HepG2 (cell line): ENCODE measurements around the gene SRSF8. TPM values are rescaled to one million over a fixed set of nuclear protein-coding genes. Genes with fewer than 3 reads are reported as not detected.

Experiments
- ATAC-seq: fragments of 200-7000 bp; cut with Tn5 transposase; 3 replicates; pipeline ENCODE4 v1.9.1; 2020; ENCODE audit warnings: mild to moderate bottlenecking, moderate library complexity
- BruUV-seq: library from RNA; stranded (reverse); fragments of 400-500 nt; replicated peaks from 2 replicates; lab custom pipeline; 2021; lab: Mats Ljungman, UMichigan
- CTCF ChIA-PET: fragments of 300-600 bp; formaldehyde crosslinking; extraction: SDS; loops from one replicate; lab custom pipeline; 2021; ENCODE audit warnings: low total read pairs, inconsistent platforms, low intra/inter-chr PET ratio; lab: Yijun Ruan, JAX
- POLR2A ChIA-PET: fragments of 350-600 bp; sonication (Branson Sonifier 250); formaldehyde crosslinking; loops from one replicate; lab custom pipeline; 2020; ENCODE audit warnings: antibody characterized with exemption, inconsistent platforms; lab: Yijun Ruan, JAX
- DNase-seq: peaks from one replicate; pipeline ENCODE4 v3.0.0-alpha.2; 2015; ENCODE audit warnings: low spot score
- FAIRE-seq: peaks from 3 replicates; lab custom pipeline; 2011; peaks lifted over from hg19 to GRCh38; lab: Jason Lieb, UNC
- H2AFZ ChIP-seq: one replicate; pipeline ENCODE4 v1.6.1; 2011; ENCODE audit warnings: low read length, inconsistent platforms
- H3K27ac ChIP-seq: fragments of 300-600 bp; 3 replicates; pipeline ENCODE4 v1.8.0; 2011; ENCODE audit warnings: mixed run types, mild to moderate bottlenecking, mixed read lengths, low read length, inconsistent platforms; ENCODE audit not compliant: insufficient read depth; ENCODE audit errors: extremely low read length
- H3K27me3 ChIP-seq, 2 experiments: fragments of 200-600 bp in 1 of 2; 2 replicates in 1 of 2; 3 replicates in 1 of 2; pipeline versions ENCODE4 v1.6.0 to v1.8.0; 2011; ENCODE audit warnings: low read length in 2 of 2, mild to moderate bottlenecking in 2 of 2, moderate library complexity in 2 of 2, inconsistent platforms in 1 of 2; ENCODE audit not compliant: insufficient read depth in 2 of 2, control insufficient read depth in 1 of 2
- H3K36me3 ChIP-seq, 2 experiments: fragments of 200-600 bp in 1 of 2; replicated peaks in 1 of 2; 2 replicates in 1 of 2; 3 replicates in 1 of 2; pipeline versions ENCODE4 v1.5.1 to v1.8.0; 2011; ENCODE audit warnings: low read length in 2 of 2, inconsistent platforms in 1 of 2; ENCODE audit not compliant: insufficient read depth in 2 of 2, control insufficient read depth in 1 of 2
- H3K4me1 ChIP-seq: 2 replicates; pipeline ENCODE4 v1.5.1; 2012; ENCODE audit warnings: low read length, inconsistent platforms; ENCODE audit not compliant: insufficient read depth
- H3K4me2 ChIP-seq: 2 replicates; pipeline ENCODE4 v1.6.0; 2011; ENCODE audit warnings: low read depth, low read length, inconsistent platforms
- H3K4me3 ChIP-seq, 3 experiments: fragments of 200-600 bp in 1 of 3; sonication (generic), shearing (Covaris generic) in 1 of 3; replicated peaks in 1 of 3; 2 replicates each; pipeline ENCODE4 v1.5.1; 2011 to 2016; ENCODE audit warnings: low read length in 3 of 3, inconsistent platforms in 2 of 3, low read depth in 2 of 3, mild to moderate bottlenecking in 2 of 3, control low read depth in 1 of 3, mixed read lengths in 1 of 3; ENCODE audit not compliant: insufficient read depth in 1 of 3
- H3K79me2 ChIP-seq: one replicate; pipeline ENCODE4 v1.6.1; 2011; ENCODE audit warnings: low read length, inconsistent platforms; ENCODE audit not compliant: insufficient read depth
- H3K9ac ChIP-seq: 2 replicates; pipeline ENCODE4 v1.6.0; 2011; ENCODE audit warnings: mild to moderate bottlenecking, low read depth, low read length, inconsistent platforms; ENCODE audit not compliant: insufficient read depth
- H3K9me3 ChIP-seq: 2 replicates; pipeline ENCODE4 v1.5.1; 2012; ENCODE audit warnings: mild to moderate bottlenecking, low read length
- H4K20me1 ChIP-seq: 2 replicates; pipeline ENCODE4 v1.6.0; 2011; ENCODE audit warnings: inconsistent platforms, mild to moderate bottlenecking, low read length, moderate library complexity; ENCODE audit not compliant: insufficient read depth
- ADNP ChIP-seq: sonication (generic); formaldehyde crosslinking; IDR thresholded peaks from 2 replicates; pipeline ENCODE4 v1.4.0; 2020; ENCODE audit warnings: missing genetic modification reagents
- BRF2 ChIP-seq: sonication (generic); formaldehyde crosslinking; IDR thresholded peaks from 2 replicates; pipeline ENCODE4 v1.8.1; 2022; ENCODE audit warnings: mild to moderate bottlenecking, missing genetic modification reagents
- GPN1 ChIP-seq: sonication (generic); formaldehyde crosslinking; IDR thresholded peaks from 2 replicates; pipeline ENCODE4 v1.5.1; 2020; ENCODE audit warnings: missing genetic modification reagents, borderline replicate concordance
- KLF13 ChIP-seq: sonication (generic); formaldehyde crosslinking; IDR thresholded peaks from 2 replicates; pipeline ENCODE4 v1.4.0; 2020; ENCODE audit warnings: mild to moderate bottlenecking, missing genetic modification reagents
- KMT2B ChIP-seq: IDR thresholded peaks from 2 replicates; pipeline ENCODE4 v1.6.1; 2016; ENCODE audit warnings: missing genetic modification reagents, missing compliant biosample characterization
- MED13 ChIP-seq: sonication (generic); formaldehyde crosslinking; IDR thresholded peaks from 2 replicates; pipeline ENCODE4 v1.5.0; 2020; ENCODE audit warnings: missing genetic modification reagents
- MYNN ChIP-seq: sonication (generic); formaldehyde crosslinking; IDR thresholded peaks from 2 replicates; pipeline ENCODE4 v1.4.0; 2020; ENCODE audit warnings: mild to moderate bottlenecking, low read depth, missing genetic modification reagents
- NR2C2 ChIP-seq: sonication (generic); formaldehyde crosslinking; IDR thresholded peaks from 2 replicates; pipeline ENCODE4 v1.4.0; 2020; ENCODE audit warnings: missing genetic modification reagents, mild to moderate bottlenecking, moderate library complexity, borderline replicate concordance
- PRPF4 ChIP-seq: fragments of 200-400 bp; formaldehyde crosslinking; IDR thresholded peaks from 2 replicates; pipeline ENCODE4 v1.6.1; 2016; ENCODE audit warnings: low read length, low read depth; ENCODE audit not compliant: poor library complexity, severe bottlenecking
- THYN1 ChIP-seq: sonication (generic); formaldehyde crosslinking; IDR thresholded peaks from 2 replicates; pipeline ENCODE4 v1.8.1; 2023; ENCODE audit warnings: low read depth, mild to moderate bottlenecking, moderate library complexity, missing genetic modification reagents, borderline replicate concordance
- ZNF160 ChIP-seq: sonication (generic); formaldehyde crosslinking; IDR thresholded peaks from 2 replicates; pipeline ENCODE4 v1.8.0; 2022; ENCODE audit warnings: mild to moderate bottlenecking, inconsistent platforms, missing genetic modification reagents
- WGBS: methylation state at CpG from one replicate; pipeline ENCODE4 v1.1.6; 2017; ENCODE audit warnings: low lambda C conversion rate; 5-methylcytosine and 5-hydroxymethylcytosine counted together
- in situ Hi-C: cut with HindIII; loops from 2 replicates; pipeline ENCODE4 v1.10.0; 2017; ENCODE audit warnings: low pct_unique_long_range_greater_than_20kb; ENCODE audit not compliant: extremely low pct_ligation_motif_present
- intact Hi-C: fragments of 100-400 bp; cut with micrococcal nuclease; formaldehyde crosslinking; loops from one replicate; pipeline ENCODE4 v1.10.0; 2022; ENCODE audit not compliant: unreplicated experiment
- polyA plus RNA-seq, 8 experiments: library from polyadenylated mRNA; depleted of rRNA in 3 of 8; stranded (reverse) in 7 of 8; unstranded in 1 of 8; fragments of >200 nt; fragmentation: Illumina TruSeq in 4 of 8; extraction: Trizol in 4 of 8; gene quantifications; 2 replicates each; pipeline versions ENCODE4 v1.2.1 to v1.2.3, GENCODE V29; 2011 to 2016; ENCODE audit warnings: low read depth in 4 of 8, missing spikeins in 1 of 8, mixed read lengths in 1 of 8; ENCODE audit not compliant: insufficient read depth in 1 of 8
- total RNA-seq, 5 experiments: library from RNA; depleted of rRNA; stranded (reverse); fragments of >200 nt; fragmentation: Illumina TruSeq; extraction: Trizol; gene quantifications; 2 replicates each; pipeline ENCODE4 v1.2.3, GENCODE V29; 2016; ENCODE audit warnings: low read depth in 1 of 5
- TF ChIP-seq, protein P1 (sequence below): sonication (generic); formaldehyde crosslinking; IDR thresholded peaks from 2 replicates; pipeline ENCODE4 v1.9.0; 2021; ENCODE audit warnings: missing genetic modification reagents, mild to moderate bottlenecking, borderline replicate concordance
- TF ChIP-seq, protein P2 (sequence below): sonication (generic); formaldehyde crosslinking; IDR thresholded peaks from 2 replicates; pipeline ENCODE4 v1.5.0; 2020; ENCODE audit warnings: missing genetic modification reagents

The SRSF8 gene
- total and polyA plus RNA-seq, 2 of the 13 experiments (the other 11 are each of a cell fraction or from before 2014, with no cell fraction given) = 21.8 to 25.8 TPM

- intact Hi-C loops = no loop called here
- no peak for ATAC-seq
- no peak for FAIRE-seq
- Histone ChIP-seq H3K79me2 (no peaks in the 10 kb centered on the region), H3K4me3 (no peak overlapping the region), H4K20me1 (no peaks in the 10 kb centered on the region), H2AFZ (no peak overlapping the region), H3K4me2 (no peak overlapping the region), H3K4me1 (no peaks in the 10 kb centered on the region), H3K9ac (no peak overlapping the region), H3K27me3 (no peaks in the 10 kb centered on the region), H3K9me3 (no peaks in the 10 kb centered on the region), H3K27ac (no peak overlapping the region), H3K36me3 (no peaks in the 10 kb centered on the region)
- no TSS peak for BruUV-seq
- DNase-seq = no peak
- POLR2A ChIA-PET = no interaction called here
- whole genome bisulfite sequencing = 89% methylated on average over 3 of the region's 3 CpGs
- CTCF ChIA-PET = no interaction called here
- TF ChIP-seq MYNN (no peak), ZNF160 (no peak), KMT2B (CRISPR knock-in tag) (no peak), GPN1 (CRISPR knock-in tag) (no peak)
- TF ChIP-seq, protein P1, sequence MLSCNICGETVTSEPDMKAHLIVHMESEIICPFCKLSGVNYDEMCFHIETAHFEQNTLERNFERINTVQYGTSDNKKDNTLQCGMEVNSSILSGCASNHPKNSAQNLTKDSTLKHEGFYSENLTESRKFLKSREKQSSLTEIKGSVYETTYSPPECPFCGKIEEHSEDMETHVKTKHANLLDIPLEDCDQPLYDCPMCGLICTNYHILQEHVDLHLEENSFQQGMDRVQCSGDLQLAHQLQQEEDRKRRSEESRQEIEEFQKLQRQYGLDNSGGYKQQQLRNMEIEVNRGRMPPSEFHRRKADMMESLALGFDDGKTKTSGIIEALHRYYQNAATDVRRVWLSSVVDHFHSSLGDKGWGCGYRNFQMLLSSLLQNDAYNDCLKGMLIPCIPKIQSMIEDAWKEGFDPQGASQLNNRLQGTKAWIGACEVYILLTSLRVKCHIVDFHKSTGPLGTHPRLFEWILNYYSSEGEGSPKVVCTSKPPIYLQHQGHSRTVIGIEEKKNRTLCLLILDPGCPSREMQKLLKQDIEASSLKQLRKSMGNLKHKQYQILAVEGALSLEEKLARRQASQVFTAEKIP (CRISPR knock-in tag) = no peak
- in situ Hi-C loops = no loop called here
These were observed 38.1 kb downstream of the SRSF8 start for GRCh38 chr11:95104856-95105255.

DNA sequence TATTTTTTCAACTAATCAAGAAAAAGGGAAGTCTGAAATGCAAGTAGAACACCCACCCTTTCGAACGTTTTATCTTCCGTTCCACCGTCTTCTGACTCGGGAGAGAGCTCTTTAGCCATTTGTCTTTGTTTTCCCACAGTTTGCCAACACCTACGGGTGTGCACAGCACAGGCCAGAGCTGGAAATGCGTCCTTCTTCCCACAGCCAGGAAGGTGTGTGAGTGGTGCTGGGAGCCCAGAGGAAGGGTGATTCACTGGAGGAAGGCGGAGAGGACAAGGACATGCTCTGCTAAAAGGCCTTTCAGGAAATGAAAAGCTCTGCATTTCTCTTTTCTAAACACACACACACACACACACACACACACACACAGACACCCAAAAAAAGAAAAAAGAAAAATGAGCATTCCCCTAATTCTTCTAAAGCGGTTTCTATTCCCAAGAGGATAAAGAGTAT is 41.5 kb downstream of the SRSF8 start:
- no TSS peak for BruUV-seq
- Histone ChIP-seq H3K9me3 (no peaks in the 10 kb centered on the region), H3K79me2 (no peaks in the 10 kb centered on the region), H3K27ac (no peak overlapping the region), H3K4me3 (no peak overlapping the region), H2AFZ (no peak overlapping the region), H4K20me1 (no peaks in the 10 kb centered on the region), H3K9ac (no peak overlapping the region), H3K4me2 (no peak overlapping the region), H3K27me3 (no peaks in the 10 kb centered on the region), H3K4me1 (no peaks in the 10 kb centered on the region), H3K36me3 (no peaks in the 10 kb centered on the region)
- in situ Hi-C loops (no loop called here), intact Hi-C loops (no loop called here)
- 91% methylated on average over 9 of the region's 9 CpGs for WGBS
- FAIRE-seq (no peak), ATAC-seq (no peak; the same call in 2 of the 3 replicates), DNase-seq (no peak)
- ChIA-PET CTCF (no interaction called here), POLR2A (no interaction called here)
- no peak for TF ChIP-seq PRPF4
- no peak for TF ChIP-seq THYN1 (CRISPR knock-in tag)
- no peak for TF ChIP-seq NR2C2 (CRISPR knock-in tag)
- no peak for TF ChIP-seq ADNP (CRISPR knock-in tag)
- TF ChIP-seq MED13 (CRISPR knock-in tag) = no peak
- TF ChIP-seq KLF13 (CRISPR knock-in tag) = no peak
- TF ChIP-seq, protein P2, sequence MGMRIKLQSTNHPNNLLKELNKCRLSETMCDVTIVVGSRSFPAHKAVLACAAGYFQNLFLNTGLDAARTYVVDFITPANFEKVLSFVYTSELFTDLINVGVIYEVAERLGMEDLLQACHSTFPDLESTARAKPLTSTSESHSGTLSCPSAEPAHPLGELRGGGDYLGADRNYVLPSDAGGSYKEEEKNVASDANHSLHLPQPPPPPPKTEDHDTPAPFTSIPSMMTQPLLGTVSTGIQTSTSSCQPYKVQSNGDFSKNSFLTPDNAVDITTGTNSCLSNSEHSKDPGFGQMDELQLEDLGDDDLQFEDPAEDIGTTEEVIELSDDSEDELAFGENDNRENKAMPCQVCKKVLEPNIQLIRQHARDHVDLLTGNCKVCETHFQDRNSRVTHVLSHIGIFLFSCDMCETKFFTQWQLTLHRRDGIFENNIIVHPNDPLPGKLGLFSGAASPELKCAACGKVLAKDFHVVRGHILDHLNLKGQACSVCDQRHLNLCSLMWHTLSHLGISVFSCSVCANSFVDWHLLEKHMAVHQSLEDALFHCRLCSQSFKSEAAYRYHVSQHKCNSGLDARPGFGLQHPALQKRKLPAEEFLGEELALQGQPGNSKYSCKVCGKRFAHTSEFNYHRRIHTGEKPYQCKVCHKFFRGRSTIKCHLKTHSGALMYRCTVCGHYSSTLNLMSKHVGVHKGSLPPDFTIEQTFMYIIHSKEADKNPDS (CRISPR knock-in tag) = no peak
- no peak for TF ChIP-seq BRF2 (CRISPR knock-in tag)
